Stimulated activated CD8-positive, alpha-beta memory T cell treated with anti-CD3 and anti-CD28 coated beads, Interleukin-7, amount 100 ng/mL, for 4 hours (primary cell): ENCODE data around the gene PKN2.

ENCODE experiments used
- DNase-seq, 2 donors: peaks; one replicate each; pipeline ENCODE4 v3.0.0-alpha.2; 2020; ENCODE audit warnings: low read depth in 2 of 2

PKN2 gene

GRCh38 chr1:88731475-88732269 is 47.6 kb downstream of the PKN2 start:
- DNase-seq = no peak

DNA sequence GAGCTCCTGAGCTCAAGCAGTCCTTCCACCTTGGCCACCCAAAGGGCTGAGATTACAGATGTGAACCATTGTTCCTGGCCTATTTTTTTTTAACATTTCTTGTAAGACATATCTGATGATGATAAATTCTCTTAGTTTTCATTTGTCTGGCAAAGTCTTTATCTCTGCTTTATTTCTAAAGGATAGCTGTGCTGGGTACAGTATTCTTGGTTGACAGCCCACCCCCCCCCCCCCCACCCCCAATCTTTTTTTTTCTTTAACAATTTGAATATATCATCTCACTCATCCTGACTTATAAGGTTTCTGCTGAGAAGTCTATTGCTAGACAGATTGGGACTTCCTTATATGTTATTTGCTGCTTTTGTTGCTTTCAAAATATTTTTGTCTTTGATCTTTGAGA is 51.3 kb downstream of the PKN2 start:
- DNase-seq = no peak

DNA sequence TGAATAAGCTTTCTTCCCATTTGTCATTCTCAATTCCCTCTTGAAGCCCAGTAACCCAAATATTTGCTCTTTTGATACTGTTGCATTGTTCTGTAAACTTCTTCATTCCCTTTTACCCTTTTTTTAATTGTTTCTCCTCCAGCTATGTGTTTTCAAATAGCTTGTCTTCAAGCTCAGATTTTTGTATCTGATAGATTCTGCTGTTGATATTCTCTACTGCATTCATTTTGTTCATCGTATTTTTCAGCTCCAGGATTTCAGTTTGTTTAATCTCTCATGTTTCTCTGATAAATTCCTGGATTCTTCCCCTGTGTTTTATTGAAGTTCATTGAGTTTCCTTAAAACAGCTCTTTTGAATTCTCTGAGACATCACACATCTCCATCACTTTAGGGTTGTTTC is 51.8 kb downstream of the PKN2 start:
- no peak for DNase-seq

GRCh38 chr1:88736633-88737248 is 52.7 kb downstream of the PKN2 start:
- DNase-seq = no peak

- DNase-seq = no peak
Measured at GRCh38 chr1:88737338-88737927, 53.4 kb downstream of the PKN2 start.

- DNase-seq = no peak
Measured at GRCh38 chr1:88740784-88741183, 56.7 kb downstream of the PKN2 start.

- no peak for DNase-seq
Measured at GRCh38 chr1:88741413-88741812, 57.3 kb downstream of the PKN2 start.

- no peak for DNase-seq
Measured at GRCh38 chr1:88742531-88742930, 58.5 kb downstream of the PKN2 start.

- no peak for DNase-seq
Measured at GRCh38 chr1:88744142-88744541, 60.1 kb downstream of the PKN2 start.

GRCh38 chr1:88746916-88747315 is 62.8 kb downstream of the PKN2 start:
- no peak for DNase-seq

GRCh38 chr1:88751714-88752113 is 67.6 kb downstream of the PKN2 start:
- no peak for DNase-seq

- DNase-seq = no peak
Measured at GRCh38 chr1:88753506-88753905, 69.4 kb downstream of the PKN2 start.

- DNase-seq = no peak
Measured at GRCh38 chr1:88763649-88764406, 79.8 kb downstream of the PKN2 start.

DNA sequence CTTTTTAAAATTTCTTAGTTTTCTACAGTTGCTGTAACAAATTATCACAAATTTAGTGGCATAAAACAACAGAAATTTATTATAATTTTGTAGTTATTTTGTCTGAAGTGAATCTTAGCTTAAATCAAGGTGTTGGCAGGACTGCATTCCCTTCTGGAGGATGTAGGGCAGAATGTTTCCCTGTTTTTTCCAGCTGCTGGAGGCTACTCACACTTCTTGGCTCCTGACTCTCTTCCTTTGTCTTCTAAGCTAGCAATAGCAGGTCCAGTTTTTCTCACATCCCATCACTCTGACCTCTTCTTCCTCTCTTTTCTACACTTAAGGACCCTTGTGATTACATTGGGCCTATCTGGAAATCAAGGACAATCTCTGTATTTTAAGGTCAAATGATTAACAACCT is 84.1 kb downstream of the PKN2 start:
- DNase-seq = no peak

DNA sequence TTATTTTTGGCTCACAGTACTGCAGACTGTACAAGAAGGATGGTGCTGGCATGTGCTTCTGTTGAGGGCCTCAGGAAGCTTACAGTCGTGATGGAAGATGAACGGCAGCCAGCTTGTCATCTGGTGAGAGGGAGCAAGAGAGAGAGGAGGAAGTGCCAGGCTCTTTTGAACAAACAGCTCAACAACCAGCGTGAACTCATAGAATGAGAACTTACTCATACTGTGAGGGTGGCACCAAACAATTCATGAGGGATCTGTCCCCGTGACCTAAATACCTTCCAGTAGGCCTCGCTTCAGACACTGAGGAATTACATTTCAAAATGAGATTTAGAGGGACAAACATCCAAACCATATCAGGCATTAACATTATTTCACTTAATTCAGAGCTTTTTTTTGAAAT is 84.7 kb downstream of the PKN2 start:
- no peak for DNase-seq

DNA sequence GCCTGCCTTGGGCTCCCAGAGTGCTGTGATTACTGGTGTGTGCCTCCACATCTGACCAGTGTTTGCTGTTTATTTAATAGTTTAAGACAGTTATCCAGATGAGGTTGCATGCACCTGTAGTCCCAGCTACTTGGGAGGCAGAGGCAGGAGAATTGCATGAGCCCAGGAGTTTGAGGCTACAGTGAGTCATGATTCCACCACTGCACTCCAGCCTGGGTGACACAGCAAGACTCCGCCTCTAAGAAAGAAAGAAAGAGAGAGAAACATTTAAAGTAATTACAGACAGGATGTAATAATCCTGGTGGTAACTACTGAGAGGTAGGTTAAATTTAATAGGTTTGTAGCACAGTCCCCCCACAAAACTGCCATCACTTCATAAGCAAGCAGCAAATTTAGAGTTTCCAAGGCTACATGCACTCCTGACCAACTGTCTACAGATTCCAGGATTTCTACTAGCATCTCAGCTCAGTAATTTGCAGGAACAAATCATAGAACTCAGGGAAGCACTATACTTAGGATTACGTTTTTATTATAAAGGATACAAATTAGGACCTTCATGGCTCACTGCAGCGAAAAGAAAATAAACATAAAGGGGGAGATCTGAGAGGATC is 89.6 kb downstream of the PKN2 start:
- no peak for DNase-seq

GRCh38 chr1:88774151-88774556 is 90.1 kb downstream of the PKN2 start:
- no peak for DNase-seq

DNA sequence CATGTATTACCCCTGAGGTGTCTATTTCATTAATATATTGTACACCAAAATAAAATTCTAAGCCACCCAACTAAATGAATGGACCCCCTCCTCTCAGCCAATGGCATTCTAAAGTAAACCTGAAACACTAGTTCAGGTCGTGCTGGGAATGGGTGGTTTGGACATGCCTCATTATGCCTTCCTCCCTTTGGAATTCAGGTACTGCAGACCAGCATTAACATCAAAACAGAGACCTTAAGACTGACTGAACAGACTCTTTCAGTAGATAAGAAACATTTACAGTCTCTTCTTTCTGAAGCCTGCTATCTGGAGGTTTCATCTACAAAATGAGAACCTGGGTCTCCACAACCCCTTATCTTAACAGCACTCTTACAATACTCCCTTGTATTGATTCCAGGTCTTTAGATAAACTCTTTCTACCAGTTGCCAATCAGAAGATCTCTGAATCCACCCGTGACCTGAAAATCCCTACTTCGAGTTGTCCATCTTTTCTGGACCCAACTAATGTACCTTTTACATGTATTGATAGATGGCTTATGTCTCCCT is 93.6 kb downstream of the PKN2 start:
- DNase-seq = no peak

- no peak for DNase-seq
Measured at GRCh38 chr1:88779880-88780279, 95.8 kb downstream of the PKN2 start.

- no peak for DNase-seq
Measured at GRCh38 chr1:88780485-88780884, 96.4 kb downstream of the PKN2 start.

- no peak for DNase-seq
Measured at GRCh38 chr1:88783145-88783544, 99.1 kb downstream of the PKN2 start.

DNA sequence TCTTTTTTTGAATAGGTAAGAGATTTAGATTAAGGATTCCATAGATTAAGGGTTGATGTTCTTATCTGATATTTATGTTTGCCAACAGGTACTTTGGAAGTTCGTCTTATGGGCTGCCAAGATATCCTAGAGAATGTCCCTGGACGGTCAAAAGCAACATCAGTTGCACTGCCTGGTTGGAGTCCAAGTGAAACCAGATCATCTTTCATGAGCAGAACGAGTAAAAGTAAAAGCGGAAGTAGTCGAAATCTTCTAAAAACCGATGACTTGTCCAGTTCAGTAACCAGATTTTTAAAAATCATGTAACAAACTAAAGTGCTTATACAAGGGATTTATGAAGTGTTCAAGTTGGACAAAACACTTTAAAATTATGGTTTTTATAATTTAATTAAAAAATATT is 100.5 kb downstream of the PKN2 start:
- DNase-seq = no peak
